Right lobe of liver (tissue), 6 donors: ENCODE results near the gene OTOP3. TPM values are rescaled to one million over a fixed set of nuclear protein-coding genes. Genes with fewer than 3 reads are reported as not detected.

ENCODE experiments used
- ATAC-seq, 4 donors: fragments of 200-7000 bp; cut with Tn5 transposase; one replicate each; pipeline ENCODE4 v1.9.1; 2020; ENCODE audit warnings: mild to moderate bottlenecking in 4 of 4, moderate library complexity in 4 of 4
- DNase-seq, 3 donors: peaks; one replicate each; pipeline ENCODE4 v3.0.0-alpha.2; 2020
- H3K27ac ChIP-seq, 3 donors: fragments of 200-600 bp; one replicate each; pipeline ENCODE4 v1.8.0; 2022
- H3K27me3 ChIP-seq, 2 donors: fragments of 200-600 bp; one replicate each; pipeline ENCODE4 v1.8.0; 2022
- H3K36me3 ChIP-seq, 4 donors: fragments of 200-600 bp; sonication (generic) in 1 of 4; one replicate each; pipeline versions ENCODE4 v1.5.1 to v1.8.0; 2017 to 2022; ENCODE audit warnings: control low read depth in 1 of 4
- H3K4me1 ChIP-seq, 4 donors: fragments of 200-600 bp; sonication (generic) in 1 of 4; one replicate each; pipeline versions ENCODE4 v1.5.1 to v1.8.0; 2017 to 2022; ENCODE audit warnings: control low read depth in 1 of 4
- H3K4me3 ChIP-seq, 3 donors: fragments of 200-600 bp; one replicate each; pipeline ENCODE4 v1.8.0; 2022
- H3K9me3 ChIP-seq, 4 donors: fragments of 200-600 bp; sonication (generic) in 1 of 4; one replicate each; pipeline versions ENCODE4 v1.5.1 to v1.8.0; 2017 to 2022; ENCODE audit warnings: control low read depth in 1 of 4
- POLR2A ChIP-seq: fragments of 450-650 bp; IDR thresholded peaks from one replicate; pipeline ENCODE4 v1.6.1; 2017; ENCODE audit warnings: antibody characterized with exemption, mild to moderate bottlenecking
- WGBS: methylation state at CpG from one replicate; pipeline ENCODE4 v1.1.6; 2018; ENCODE audit warnings: low coverage, low lambda C conversion rate; ENCODE audit not compliant: insufficient coverage; ENCODE audit errors: missing lambda C conversion rate; 5-methylcytosine and 5-hydroxymethylcytosine counted together
- intact Hi-C, 2 donors: fragments of 100-400 bp; cut with DNase I; formaldehyde crosslinking; loops; one replicate each; pipeline versions ENCODE4 v1.11.2 to v1.14.1; 2022
- total RNA-seq, 6 experiments: library from RNA; depleted of rRNA in 2 of 6; stranded (reverse); fragments of >200 nt in 2 of 6; fragmentation: NEBNext Ultra II Directional in 3 of 6; extraction: Animal tissue kit (Norgen Biotek cat#: 25700) in 3 of 6; gene quantifications; one replicate each; pipeline versions ENCODE4 v1.1.0 to v1.2.4, GENCODE V29; 2016 to 2023
- TF ChIP-seq, protein P1 (sequence below), 4 donors: fragments of 200-600 bp in 3 of 4; fragments of 450-650 bp in 1 of 4; IDR thresholded peaks; one replicate each; pipeline versions ENCODE4 v1.5.1 to v1.8.0; 2016 to 2022; ENCODE audit warnings: antibody characterized with exemption in 4 of 4, mild to moderate bottlenecking in 2 of 4
- donor health status: DM: no; HTN: yes; CAD: no.
- donor health status: DM: no; HTN: no; CAD: no.
- donor health status: DM: no; HTN: no; CAD: no.
- donor health status: DM: no; HTN: yes; CAD: no.
- donor health status: DM: no; HTN: yes; CAD: no.

The OTOP3 gene
- total RNA-seq, 6 experiments from 2014 or later: not detected

DNA sequence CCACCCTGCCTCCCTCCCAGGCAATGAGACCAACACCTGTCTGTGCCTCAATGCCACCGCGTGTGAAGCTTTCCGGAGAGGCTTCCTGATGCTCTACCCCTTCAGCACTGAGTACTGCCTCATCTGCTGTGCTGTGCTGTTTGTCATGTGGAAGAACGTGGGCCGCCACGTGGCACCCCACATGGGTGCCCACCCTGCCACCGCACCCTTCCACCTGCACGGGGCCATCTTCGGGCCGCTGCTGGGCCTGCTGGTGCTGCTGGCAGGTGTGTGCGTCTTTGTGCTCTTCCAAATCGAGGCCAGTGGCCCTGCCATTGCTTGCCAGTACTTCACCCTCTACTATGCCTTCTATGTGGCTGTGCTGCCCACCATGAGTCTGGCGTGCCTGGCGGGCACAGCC is 10.9 kb downstream of the OTOP3 start:
- H3K9me3 ChIP-seq: no peaks in the 10 kb centered on the region
- no CpG with 5 or more reads among the region's 14 CpGs for WGBS
- TF ChIP-seq, protein P1, sequence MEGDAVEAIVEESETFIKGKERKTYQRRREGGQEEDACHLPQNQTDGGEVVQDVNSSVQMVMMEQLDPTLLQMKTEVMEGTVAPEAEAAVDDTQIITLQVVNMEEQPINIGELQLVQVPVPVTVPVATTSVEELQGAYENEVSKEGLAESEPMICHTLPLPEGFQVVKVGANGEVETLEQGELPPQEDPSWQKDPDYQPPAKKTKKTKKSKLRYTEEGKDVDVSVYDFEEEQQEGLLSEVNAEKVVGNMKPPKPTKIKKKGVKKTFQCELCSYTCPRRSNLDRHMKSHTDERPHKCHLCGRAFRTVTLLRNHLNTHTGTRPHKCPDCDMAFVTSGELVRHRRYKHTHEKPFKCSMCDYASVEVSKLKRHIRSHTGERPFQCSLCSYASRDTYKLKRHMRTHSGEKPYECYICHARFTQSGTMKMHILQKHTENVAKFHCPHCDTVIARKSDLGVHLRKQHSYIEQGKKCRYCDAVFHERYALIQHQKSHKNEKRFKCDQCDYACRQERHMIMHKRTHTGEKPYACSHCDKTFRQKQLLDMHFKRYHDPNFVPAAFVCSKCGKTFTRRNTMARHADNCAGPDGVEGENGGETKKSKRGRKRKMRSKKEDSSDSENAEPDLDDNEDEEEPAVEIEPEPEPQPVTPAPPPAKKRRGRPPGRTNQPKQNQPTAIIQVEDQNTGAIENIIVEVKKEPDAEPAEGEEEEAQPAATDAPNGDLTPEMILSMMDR (IDR thresholded peaks at IDR 0.05): no peak
- TF ChIP-seq POLR2A: no peak
- H3K27me3 ChIP-seq: no peaks in the 10 kb centered on the region
- no peaks in the 10 kb centered on the region for H3K36me3 ChIP-seq
- intact Hi-C loops: no loop called here
- no peak for ATAC-seq
- no peak for DNase-seq
- H3K4me1 ChIP-seq: no peaks in the 10 kb centered on the region
- H3K4me3 ChIP-seq: no peak overlapping the region
- no peak overlapping the region for H3K27ac ChIP-seq

DNA sequence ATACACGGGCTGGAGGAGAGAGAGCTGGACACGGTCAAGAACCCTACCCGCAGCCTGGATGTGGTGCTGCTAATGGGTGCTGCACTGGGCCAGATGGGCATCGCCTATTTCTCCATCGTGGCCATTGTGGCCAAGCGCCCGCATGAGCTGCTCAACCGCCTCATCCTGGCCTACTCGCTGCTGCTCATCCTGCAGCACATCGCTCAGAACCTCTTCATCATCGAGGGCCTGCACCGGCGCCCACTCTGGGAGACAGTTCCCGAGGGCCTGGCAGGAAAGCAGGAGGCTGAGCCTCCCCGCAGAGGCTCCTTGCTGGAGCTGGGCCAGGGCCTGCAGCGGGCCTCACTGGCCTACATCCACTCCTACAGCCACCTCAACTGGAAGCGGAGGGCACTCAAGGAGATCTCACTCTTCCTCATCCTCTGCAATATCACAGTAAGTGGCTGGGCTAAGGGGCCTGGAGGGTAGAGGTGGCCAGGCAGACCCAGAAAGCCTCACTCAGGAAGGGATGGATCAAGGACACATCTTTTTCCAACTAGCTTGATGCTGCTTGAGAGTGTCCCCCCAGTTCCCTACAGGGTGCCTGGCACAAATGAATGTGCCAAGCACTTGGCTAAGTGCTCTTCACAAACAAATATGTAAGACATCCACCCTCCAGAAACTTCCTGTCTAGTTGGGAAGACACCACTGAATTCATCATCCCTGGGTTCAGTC is 11.5 kb downstream of the OTOP3 start:
- TF ChIP-seq, protein P1 (IDR thresholded peaks at IDR 0.05): no peak
- TF ChIP-seq POLR2A: no peak
- ATAC-seq: no peak
- no peaks in the 10 kb centered on the region for H3K27me3 ChIP-seq

DNA sequence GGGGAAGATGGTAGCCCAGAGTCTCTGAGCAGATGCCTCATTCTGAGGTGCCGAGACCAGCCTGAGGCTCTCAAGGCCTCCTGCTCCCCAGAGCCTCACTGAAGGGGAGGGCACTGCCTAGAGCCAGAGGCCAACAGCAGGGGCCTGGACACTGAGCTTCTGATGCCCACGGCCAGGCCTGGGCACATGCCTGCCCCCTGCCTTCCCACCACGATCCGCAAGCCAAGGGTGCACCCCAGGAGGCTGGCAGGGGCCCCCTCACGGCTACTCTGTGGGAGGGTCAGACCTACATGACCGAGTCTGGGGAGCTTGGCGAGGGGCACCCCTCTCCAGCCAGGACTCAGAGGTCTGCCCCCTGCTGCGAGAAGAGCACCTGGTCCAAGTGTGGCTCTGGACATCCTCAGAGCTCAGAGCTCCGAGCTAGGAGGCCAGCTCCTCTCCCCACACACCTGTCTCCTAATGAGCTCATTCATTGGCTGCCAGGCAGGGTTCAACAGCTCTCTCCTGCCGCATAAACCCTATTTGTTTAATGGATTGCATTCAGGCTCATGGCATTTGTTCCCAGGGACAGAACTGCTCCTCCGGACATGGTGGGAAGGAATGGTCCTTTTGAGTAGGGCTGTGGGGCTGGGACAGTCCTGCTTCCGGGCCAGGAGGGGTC is 13.9 kb downstream of the OTOP3 start:
- no peak for TF ChIP-seq POLR2A
- TF ChIP-seq, protein P1 (IDR thresholded peaks at IDR 0.05): no peak
- no peak overlapping the region for H3K27ac ChIP-seq
- no peaks in the 10 kb centered on the region for H3K9me3 ChIP-seq
- no peaks in the 10 kb centered on the region for H3K4me1 ChIP-seq
- H3K4me3 ChIP-seq: no peak overlapping the region
- 31% methylated on average over 5 of the region's 12 CpGs for WGBS
- ATAC-seq (peak in 1 of 4 donors; percentile 34), DNase-seq (no peak)
- no peaks in the 10 kb centered on the region for H3K27me3 ChIP-seq
- no peaks in the 10 kb centered on the region for H3K36me3 ChIP-seq
- intact Hi-C loops: no loop called here

More for the DNA sequence above, 11.5 kb downstream of the OTOP3 start:
- Histone ChIP-seq H3K4me1 (no peaks in the 10 kb centered on the region), H3K36me3 (no peaks in the 10 kb centered on the region), H3K9me3 (no peaks in the 10 kb centered on the region), H3K27ac (no peak overlapping the region), H3K4me3 (no peak overlapping the region)
- DNase-seq: no peak
- intact Hi-C loops: no loop called here
- 70% methylated on average over 2 of the region's 17 CpGs for WGBS

DNA sequence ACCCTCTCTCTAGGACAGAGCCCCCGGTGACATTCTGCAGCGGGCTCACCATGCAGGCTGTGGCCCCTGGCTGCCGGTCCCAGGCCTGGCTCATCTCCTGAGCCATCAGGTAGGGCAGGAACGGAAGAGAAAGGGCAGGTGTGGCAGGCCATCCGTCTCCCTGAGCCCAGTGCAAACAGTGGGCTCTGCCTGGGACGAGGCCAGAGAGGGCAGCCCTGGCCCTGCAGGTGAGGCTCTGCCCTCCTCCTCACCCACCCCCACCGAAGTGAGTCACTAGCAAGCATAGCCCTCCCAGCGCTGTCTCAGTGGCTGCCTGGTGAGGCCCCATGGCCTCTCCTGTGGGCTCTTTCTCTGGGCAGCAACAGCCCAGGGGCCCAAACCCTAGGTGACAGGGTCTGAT is 14.5 kb downstream of the OTOP3 start:
- Histone ChIP-seq H3K36me3 (no peaks in the 10 kb centered on the region), H3K4me3 (no peak overlapping the region), H3K4me1 (no peaks in the 10 kb centered on the region), H3K27me3 (no peaks in the 10 kb centered on the region), H3K9me3 (no peaks in the 10 kb centered on the region), H3K27ac (no peak overlapping the region)
- intact Hi-C loops: no loop called here
- ATAC-seq: no peak
- WGBS: no CpG with 5 or more reads among the region's 8 CpGs
- TF ChIP-seq POLR2A: no peak
- TF ChIP-seq, protein P1 (IDR thresholded peaks at IDR 0.05): no peak
- no peak for DNase-seq
